Anterior cingulate cortex (tissue), 58 donors: ENCODE results near the gene ADRB1.

Experiments used
- DNase-seq, 58 donors: peaks; one replicate each; lab custom pipeline; 2025; lab: John Stamatoyannopoulos, UW

ADRB1 gene

GRCh38 chr10:114025611-114026130 is 18.0 kb upstream of the ADRB1 start:
- no peak for DNase-seq

- DNase-seq = no peak
These were observed 17.3 kb upstream of the ADRB1 start for GRCh38 chr10:114026189-114027040.

- DNase-seq = no peak
These were observed 16.6 kb upstream of the ADRB1 start for GRCh38 chr10:114027041-114027394.

- no peak for DNase-seq
These were observed 15.7 kb upstream of the ADRB1 start for GRCh38 chr10:114027951-114028350.

- DNase-seq = no peak
These were observed 15.2 kb upstream of the ADRB1 start for GRCh38 chr10:114028425-114028824.

GRCh38 chr10:114029655-114030054 is 14.0 kb upstream of the ADRB1 start:
- no peak for DNase-seq

- DNase-seq = no peak
These were observed 13.5 kb upstream of the ADRB1 start for GRCh38 chr10:114030140-114030539.

GRCh38 chr10:114031073-114031972 is 12.3 kb upstream of the ADRB1 start:
- DNase-seq = no peak

- no peak for DNase-seq
These were observed 10.1 kb upstream of the ADRB1 start for GRCh38 chr10:114033566-114033965.

- DNase-seq = no peak
These were observed 8.6 kb upstream of the ADRB1 start for GRCh38 chr10:114034923-114035645.

- no peak for DNase-seq
These were observed 7.9 kb upstream of the ADRB1 start for GRCh38 chr10:114035791-114036190.

- DNase-seq = no peak
These were observed 4.8 kb upstream of the ADRB1 start for GRCh38 chr10:114038819-114039218.

GRCh38 chr10:114041166-114041565 is 2.5 kb upstream of the ADRB1 start:
- DNase-seq = no peak

GRCh38 chr10:114042895-114043531 is 653 bp upstream of the ADRB1 start:
- peak in 52 of 58 donors; percentile 23 to 85 (median 60) for DNase-seq

- peak in 6 of 58 donors; percentile 24 to 59 (median 30) for DNase-seq
These were observed 825 bp downstream of the ADRB1 start for GRCh38 chr10:114044247-114045135.

- peak in 4 of 58 donors; percentile 14 to 33 (median 28) for DNase-seq
These were observed 1.7 kb downstream of the ADRB1 start for GRCh38 chr10:114045136-114046086.

- peak in 1 of 58 donors; percentile 17 for DNase-seq
These were observed 2.4 kb downstream of the ADRB1 start for GRCh38 chr10:114046087-114046458.

GRCh38 chr10:114048472-114048871 is 4.8 kb downstream of the ADRB1 start:
- DNase-seq = peak in 2 of 58 donors; percentile 13 to 28
